ENCODE results near the gene SF3B3.
A peak's percentile ranks its signal among the peaks of the same experiment; 100 is the strongest.
"Not testable (repeated sequence)": the region's sequence is repeated elsewhere in the genome, so short reads cannot be mapped to it uniquely, and the experiment has no call there.

SF3B3 gene

GRCh38 chr16:70592106-70592571, 68.5 kb downstream of the SF3B3 start:
- no peak for DNase-seq

GRCh38 chr16:70593544-70593943, 69.9 kb downstream of the SF3B3 start:
- no peak for DNase-seq

GRCh38 chr16:70594569-70594968, 71.0 kb downstream of the SF3B3 start:
- no peak for DNase-seq

GRCh38 chr16:70597135-70597835, 73.7 kb downstream of the SF3B3 start:
- DNase-seq = no peak

GRCh38 chr16:70598937-70599503, 75.4 kb downstream of the SF3B3 start:
- DNase-seq = no peak

- DNase-seq = no peak
These were observed 77.1 kb downstream of the SF3B3 start for GRCh38 chr16:70600730-70601129.

GRCh38 chr16:70601576-70602575, 78.3 kb downstream of the SF3B3 start:
- DNase-seq = no peak

GRCh38 chr16:70602831-70603230, 79.2 kb downstream of the SF3B3 start:
- no peak for DNase-seq

GRCh38 chr16:70604407-70605282, 81.0 kb downstream of the SF3B3 start:
- DNase-seq = peak; percentile 20

GRCh38 chr16:70605283-70605657, 81.7 kb downstream of the SF3B3 start:
- no peak for DNase-seq

- DNase-seq = no peak
These were observed 84.9 kb downstream of the SF3B3 start for GRCh38 chr16:70608521-70608920.

- DNase-seq = no peak
These were observed 86.9 kb downstream of the SF3B3 start for GRCh38 chr16:70610273-70611223.

GRCh38 chr16:70611224-70611598, 87.6 kb downstream of the SF3B3 start:
- DNase-seq = no peak

- no peak for DNase-seq
These were observed 88.2 kb downstream of the SF3B3 start for GRCh38 chr16:70611785-70612303.

GRCh38 chr16:70612931-70613330, 89.3 kb downstream of the SF3B3 start:
- DNase-seq = no peak

- peak; percentile 19 for DNase-seq
These were observed 90.8 kb downstream of the SF3B3 start for GRCh38 chr16:70614208-70614951.

- no peak for DNase-seq
These were observed 92.3 kb downstream of the SF3B3 start for GRCh38 chr16:70615945-70616344.

- DNase-seq = not testable (repeated sequence)
These were observed 98.2 kb downstream of the SF3B3 start for GRCh38 chr16:70621864-70622263.

Data from NCI-H82 (cell line).